ENCODE measurements around the gene DCP1A. TPM values are rescaled to one million over a fixed set of nuclear protein-coding genes. Genes with fewer than 3 reads are reported as not detected.
"Not testable (repeated sequence)": the region's sequence is repeated elsewhere in the genome, so short reads cannot be mapped to it uniquely, and the experiment has no call there.

Gene DCP1A
- total RNA-seq, 3 donors from 2014 or later (not counting 1 experiment from before 2014, with no cell fraction given): 36.5 to 48.9 (median 45.8) TPM

GRCh38 chr3:53329897-53330296, 17.4 kb downstream of the DCP1A start:
- Mint-ChIP-seq H3K36me3 (no peaks in the 10 kb centered on the region), H3K4me3 (no peak overlapping the region), H3K27me3 (ENCODE audit: low read depth in 2 of 2) (no peaks in the 10 kb centered on the region), H3K27ac (no peak overlapping the region), H3K4me1 (peaks cover 12 to 13% of the 10 kb centered on the region in 2 donors), H3K9me3 (no peaks in the 10 kb centered on the region)
- DNase-seq: no peak
- whole genome bisulfite sequencing (ENCODE audit: insufficient coverage): 100% methylated on average over 1 of the region's 1 CpG
- Histone ChIP-seq H3K27me3 (ENCODE audit: control insufficient read depth, insufficient read depth, low read length) (no peaks in the 10 kb centered on the region), H3K27ac (ENCODE audit: low read length) (no peak overlapping the region), H3K9me3 (ENCODE audit: control insufficient read depth, insufficient read depth, low read length) (no peaks in the 10 kb centered on the region), H3K4me3 (ENCODE audit: low read length) (no peak overlapping the region), H3K36me3 (ENCODE audit: control insufficient read depth, insufficient read depth, low read length) (peaks cover 21% of the 10 kb centered on the region), H3K4me1 (ENCODE audit: control insufficient read depth, insufficient read depth, low read length) (no peaks in the 10 kb centered on the region)
- intact Hi-C loops (cut with micrococcal nuclease): no loop called here
- TF ChIP-seq CTCF (IDR thresholded peaks at IDR 0.05): no peak
- ATAC-seq: no peak

DNA sequence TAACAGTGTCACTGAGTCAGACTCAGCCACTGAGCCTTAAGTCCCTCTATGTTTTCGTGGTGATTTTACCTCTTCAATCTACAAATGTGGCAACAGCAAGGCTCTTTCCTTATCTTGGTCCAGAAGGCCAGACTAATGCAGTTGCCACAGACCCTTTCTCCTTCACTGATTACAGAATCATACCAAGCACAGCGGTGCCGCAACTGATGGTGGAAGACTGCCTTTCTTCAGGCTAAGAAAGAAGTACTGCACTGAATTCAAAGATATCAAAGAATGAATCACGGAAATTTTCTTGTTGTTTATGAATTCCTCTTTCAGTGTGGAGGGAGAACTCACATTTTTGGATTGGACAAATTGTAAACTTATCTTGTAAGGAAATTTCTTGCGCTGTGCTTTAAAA, 18.6 kb downstream of the DCP1A start:
- Histone ChIP-seq H3K9me3 (ENCODE audit: control insufficient read depth, insufficient read depth, low read length) (no peaks in the 10 kb centered on the region), H3K36me3 (ENCODE audit: control insufficient read depth, insufficient read depth, low read length) (peaks cover 20% of the 10 kb centered on the region), H3K4me1 (ENCODE audit: control insufficient read depth, insufficient read depth, low read length) (no peaks in the 10 kb centered on the region), H3K27ac (ENCODE audit: low read length) (no peak overlapping the region), H3K4me3 (ENCODE audit: low read length) (no peak overlapping the region), H3K27me3 (ENCODE audit: control insufficient read depth, insufficient read depth, low read length) (no peaks in the 10 kb centered on the region)
- TF ChIP-seq CTCF (IDR thresholded peaks at IDR 0.05): no peak
- Mint-ChIP-seq H3K27ac (no peak overlapping the region), H3K9me3 (no peaks in the 10 kb centered on the region), H3K4me1 (peaks cover 17% of the 10 kb centered on the region in 2 donors), H3K4me3 (no peak overlapping the region), H3K27me3 (ENCODE audit: low read depth in 2 of 2) (no peaks in the 10 kb centered on the region), H3K36me3 (no peaks in the 10 kb centered on the region)
- ATAC-seq (no peak), DNase-seq (no peak)
- intact Hi-C loops (cut with micrococcal nuclease): no loop called here
- WGBS (ENCODE audit: insufficient coverage): 97% methylated on average over 5 of the region's 5 CpGs

DNA sequence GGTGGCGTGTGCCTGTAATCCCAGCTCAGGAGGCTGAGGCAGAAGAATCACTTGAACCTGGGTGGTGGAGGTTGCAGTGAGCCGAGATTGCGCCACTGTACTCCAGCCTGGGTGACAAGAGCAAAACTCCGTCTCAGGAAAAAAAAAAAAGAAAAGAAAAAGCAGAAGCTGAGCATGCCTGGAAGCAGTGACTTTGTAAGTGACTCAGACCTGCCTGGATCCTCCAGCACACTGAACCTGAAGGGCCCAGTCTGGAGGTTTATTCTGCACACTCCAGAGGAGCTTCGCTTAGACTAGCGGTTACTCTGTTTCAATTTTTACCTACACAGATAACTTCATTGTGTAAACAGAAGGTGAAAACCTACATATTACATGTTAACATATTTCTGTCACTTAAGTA, 19.4 kb downstream of the DCP1A start:
- H3K4me1 ChIP-seq (ENCODE audit: control insufficient read depth, insufficient read depth, low read length); H3K9me3 ChIP-seq (ENCODE audit: control insufficient read depth, insufficient read depth, low read length); H3K27ac ChIP-seq (ENCODE audit: low read length); intact Hi-C loops (cut with micrococcal nuclease); H3K9me3 Mint-ChIP-seq; H3K27me3 Mint-ChIP-seq (ENCODE audit: low read depth in 2 of 2); H3K27me3 ChIP-seq (ENCODE audit: control insufficient read depth, insufficient read depth, low read length); H3K27ac Mint-ChIP-seq; H3K4me3 Mint-ChIP-seq; H3K4me3 ChIP-seq (ENCODE audit: low read length); DNase-seq; H3K36me3 Mint-ChIP-seq: not testable (repeated sequence)
- peak in 1 of 3 donors; percentile 52 for ATAC-seq
- H3K4me1 Mint-ChIP-seq: peaks cover 17 to 22% of the 10 kb centered on the region in 2 donors
- peaks cover 15% of the 10 kb centered on the region for H3K36me3 ChIP-seq (ENCODE audit: control insufficient read depth, insufficient read depth, low read length)
- 78% methylated on average over 6 of the region's 6 CpGs for WGBS (ENCODE audit: insufficient coverage)

DNA sequence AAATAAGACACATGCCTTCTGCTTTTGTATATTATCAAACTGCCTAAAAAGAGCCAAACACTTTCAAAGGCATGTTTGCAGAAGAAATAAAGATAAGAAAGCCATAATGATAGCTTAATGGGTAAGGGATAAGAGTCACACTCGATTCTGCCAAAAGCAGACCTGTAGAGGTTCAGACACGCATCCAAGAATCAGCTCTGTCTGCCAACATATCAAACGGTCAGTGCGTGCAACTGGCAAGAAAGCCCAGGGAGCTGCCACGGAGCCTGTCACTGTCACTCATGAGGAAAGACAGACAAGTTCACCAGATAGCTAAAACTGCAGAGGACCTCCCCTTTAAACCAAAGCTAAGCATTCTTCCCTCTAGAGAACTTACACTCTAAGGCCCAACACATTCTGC, 23.2 kb downstream of the DCP1A start:
- intact Hi-C loops (cut with micrococcal nuclease): no loop called here
- ATAC-seq (no peak), DNase-seq (no peak)
- H3K4me3 Mint-ChIP-seq: no peak overlapping the region
- Histone ChIP-seq H3K36me3 (ENCODE audit: control insufficient read depth, insufficient read depth, low read length) (peaks cover 12% of the 10 kb centered on the region), H3K27ac (ENCODE audit: low read length) (no peak overlapping the region), H3K27me3 (ENCODE audit: control insufficient read depth, insufficient read depth, low read length) (no peaks in the 10 kb centered on the region), H3K4me1 (ENCODE audit: control insufficient read depth, insufficient read depth, low read length) (no peaks in the 10 kb centered on the region), H3K4me3 (ENCODE audit: low read length) (no peak overlapping the region), H3K9me3 (ENCODE audit: control insufficient read depth, insufficient read depth, low read length) (no peaks in the 10 kb centered on the region)
- 92% methylated on average over 5 of the region's 5 CpGs for WGBS (ENCODE audit: insufficient coverage)
- no peaks in the 10 kb centered on the region for H3K27me3 Mint-ChIP-seq (ENCODE audit: low read depth in 2 of 2)
- H3K36me3 Mint-ChIP-seq: no peaks in the 10 kb centered on the region
- H3K9me3 Mint-ChIP-seq: no peaks in the 10 kb centered on the region
- H3K4me1 Mint-ChIP-seq: peaks cover 22 to 30% of the 10 kb centered on the region in 2 donors
- H3K27ac Mint-ChIP-seq: peak overlapping the region in 1 of 2 donors; percentile 24
- no peak for TF ChIP-seq CTCF (IDR thresholded peaks at IDR 0.05)
